Osteoblast (primary cell): ENCODE data around the gene STS. TPM values are rescaled to one million over a fixed set of nuclear protein-coding genes. Genes with fewer than 3 reads are reported as not detected.

Experiments used
- DNase-seq: peaks from one replicate; pipeline ENCODE4 v3.0.0; 2011; ENCODE audit warnings: low spot score, mixed read lengths; ENCODE audit not compliant: insufficient read length; ENCODE audit errors: missing footprints
- H2AFZ ChIP-seq: 2 replicates; pipeline ENCODE4 v1.6.0; 2011; ENCODE audit warnings: mild to moderate bottlenecking, low read length
- H3K27ac ChIP-seq: 2 replicates; pipeline ENCODE4 v1.5.1; 2011; ENCODE audit warnings: mild to moderate bottlenecking, low read depth, low read length, moderate library complexity
- H3K27me3 ChIP-seq: 2 replicates; pipeline ENCODE4 v1.6.0; 2012; ENCODE audit warnings: mild to moderate bottlenecking, control low read depth, inconsistent platforms, low read length, moderate library complexity; ENCODE audit not compliant: insufficient read depth
- H3K36me3 ChIP-seq: 2 replicates; pipeline ENCODE4 v1.5.1; 2011; ENCODE audit warnings: mild to moderate bottlenecking, low read length, control low read depth, moderate library complexity; ENCODE audit not compliant: insufficient read depth
- H3K4me1 ChIP-seq: 2 replicates; pipeline ENCODE4 v1.5.1; 2011; ENCODE audit warnings: mild to moderate bottlenecking, low read length, control low read depth, moderate library complexity; ENCODE audit not compliant: insufficient read depth
- H3K4me2 ChIP-seq: 2 replicates; pipeline ENCODE4 v1.6.0; 2011; ENCODE audit warnings: mild to moderate bottlenecking, low read length; ENCODE audit not compliant: insufficient read depth
- H3K4me3 ChIP-seq: fragments of 200-600 bp; sonication (generic); 3 replicates; pipeline ENCODE4 v1.5.1; 2012; ENCODE audit warnings: mild to moderate bottlenecking, low read length, inconsistent platforms; ENCODE audit not compliant: insufficient read depth
- H3K79me2 ChIP-seq: 2 replicates; pipeline ENCODE4 v1.6.0; 2012; ENCODE audit warnings: mild to moderate bottlenecking, low read length, control low read depth, inconsistent platforms; ENCODE audit not compliant: insufficient read depth
- H3K9me3 ChIP-seq: 2 replicates; pipeline ENCODE4 v1.5.1; 2011; ENCODE audit warnings: low read depth, low read length, control low read depth
- H4K20me1 ChIP-seq: 2 replicates; pipeline ENCODE4 v1.6.0; 2012; ENCODE audit warnings: mild to moderate bottlenecking, low read length, control low read depth; ENCODE audit not compliant: insufficient read depth
- CTCF ChIP-seq: IDR thresholded peaks from 2 replicates; pipeline ENCODE4 v1.5.1; 2011; ENCODE audit warnings: mild to moderate bottlenecking, low read depth, low read length, moderate library complexity; ENCODE audit errors: extremely low read depth
- total RNA-seq: library from RNA; depleted of rRNA; stranded (reverse); fragments of >200 nt; gene quantifications from 2 replicates; pipeline ENCODE4 v1.2.3, GENCODE V29; 2012

STS gene
- total RNA-seq, 1 donor = 10.9 TPM

GRCh38 chrX:7106649-7107048, 40.9 kb upstream of the STS start:
- Histone ChIP-seq H3K4me2 (no peak overlapping the region), H3K4me3 (no peak overlapping the region), H3K9me3 (no peaks in the 10 kb centered on the region), H3K27me3 (no peaks in the 10 kb centered on the region), H3K79me2 (peaks cover 15% of the 10 kb centered on the region), H2AFZ (no peak overlapping the region), H3K4me1 (no peaks in the 10 kb centered on the region), H3K36me3 (peaks cover 12% of the 10 kb centered on the region), H4K20me1 (peaks cover 14% of the 10 kb centered on the region), H3K27ac (no peak overlapping the region)
- DNase-seq = no peak
- TF ChIP-seq CTCF = no peak

GRCh38 chrX:7108030-7108429, 39.5 kb upstream of the STS start:
- peaks cover 4% of the 10 kb centered on the region for H4K20me1 ChIP-seq
- H3K79me2 ChIP-seq = peaks cover 15% of the 10 kb centered on the region
- no peaks in the 10 kb centered on the region for H3K9me3 ChIP-seq
- no peak overlapping the region for H3K27ac ChIP-seq
- DNase-seq = no peak
- H3K4me1 ChIP-seq = no peaks in the 10 kb centered on the region
- H2AFZ ChIP-seq = no peak overlapping the region
- H3K36me3 ChIP-seq = peaks cover 12% of the 10 kb centered on the region
- no peak overlapping the region for H3K4me3 ChIP-seq
- no peak overlapping the region for H3K4me2 ChIP-seq
- no peak for TF ChIP-seq CTCF
- no peaks in the 10 kb centered on the region for H3K27me3 ChIP-seq

GRCh38 chrX:7109049-7109531, 38.4 kb upstream of the STS start:
- TF ChIP-seq CTCF = no peak
- Histone ChIP-seq H2AFZ (no peak overlapping the region), H3K4me2 (no peak overlapping the region), H3K4me1 (no peaks in the 10 kb centered on the region), H3K27me3 (no peaks in the 10 kb centered on the region), H4K20me1 (peaks cover 4% of the 10 kb centered on the region), H3K36me3 (peaks cover 6% of the 10 kb centered on the region), H3K79me2 (peaks cover 20% of the 10 kb centered on the region), H3K27ac (no peak overlapping the region), H3K4me3 (no peak overlapping the region), H3K9me3 (no peaks in the 10 kb centered on the region)
- DNase-seq = no peak

GRCh38 chrX:7109838-7110793, 37.4 kb upstream of the STS start:
- peaks cover 23% of the 10 kb centered on the region for H3K79me2 ChIP-seq
- no peaks in the 10 kb centered on the region for H3K4me1 ChIP-seq
- no peak overlapping the region for H2AFZ ChIP-seq
- DNase-seq = no peak
- H3K27me3 ChIP-seq = no peaks in the 10 kb centered on the region
- H3K4me2 ChIP-seq = no peak overlapping the region
- no peak overlapping the region for H3K27ac ChIP-seq
- no peaks in the 10 kb centered on the region for H3K9me3 ChIP-seq
- no peak overlapping the region for H3K4me3 ChIP-seq
- peaks cover 7% of the 10 kb centered on the region for H4K20me1 ChIP-seq
- TF ChIP-seq CTCF = no peak
- no peaks in the 10 kb centered on the region for H3K36me3 ChIP-seq
